Hematopoietic multipotent progenitor cell treated with erythropoietin and hydrocortisone succinate and interleukin-3 and kit ligand, for 8 days (in vitro differentiated cells): ENCODE results near the gene ZBTB48.
A peak's percentile ranks its signal among the peaks of the same experiment; 100 is the strongest.
"Not testable (repeated sequence)": the region's sequence is repeated elsewhere in the genome, so short reads cannot be mapped to it uniquely, and the experiment has no call there.

ENCODE experiments used
- DNase-seq: peaks from one replicate; pipeline ENCODE4 v3.0.0-alpha.2; 2015

ZBTB48 gene

DNA sequence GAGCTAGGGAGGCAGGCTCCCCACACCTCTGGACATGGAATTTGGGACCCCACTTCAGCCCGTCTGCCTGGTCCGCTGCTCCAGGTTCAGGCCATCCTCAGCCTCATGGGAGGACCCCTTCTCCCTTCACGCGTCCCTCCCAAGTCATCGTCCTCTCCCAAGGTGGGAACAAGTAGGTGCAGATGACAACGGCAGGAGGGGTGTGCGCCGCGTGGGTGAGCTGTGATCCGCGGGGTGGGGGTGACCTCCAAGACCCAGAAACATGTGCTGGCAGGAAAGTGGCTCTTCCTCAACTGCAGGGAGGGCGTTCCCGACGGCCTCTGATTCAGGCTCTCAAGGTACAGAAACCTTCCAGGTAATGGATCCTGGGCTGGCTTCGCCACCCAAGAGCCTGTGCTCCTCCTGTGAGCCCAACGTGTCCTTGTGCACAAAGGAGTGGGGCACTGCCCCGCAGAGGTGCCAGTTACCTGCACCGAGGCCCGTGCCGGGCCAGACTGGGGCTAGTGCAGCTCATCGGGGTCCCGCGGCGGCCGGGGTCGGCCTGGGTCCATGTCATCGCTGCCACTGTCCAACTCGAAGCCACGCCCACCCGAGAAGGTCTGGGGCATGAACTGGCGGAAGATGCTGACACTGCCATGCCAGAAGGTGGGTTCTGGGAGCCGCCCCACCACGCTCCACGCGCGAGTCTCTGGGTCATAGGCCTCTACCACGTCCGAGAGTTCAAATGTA lies 13.2 kb downstream of the ZBTB48 start:
- no peak for DNase-seq

DNA sequence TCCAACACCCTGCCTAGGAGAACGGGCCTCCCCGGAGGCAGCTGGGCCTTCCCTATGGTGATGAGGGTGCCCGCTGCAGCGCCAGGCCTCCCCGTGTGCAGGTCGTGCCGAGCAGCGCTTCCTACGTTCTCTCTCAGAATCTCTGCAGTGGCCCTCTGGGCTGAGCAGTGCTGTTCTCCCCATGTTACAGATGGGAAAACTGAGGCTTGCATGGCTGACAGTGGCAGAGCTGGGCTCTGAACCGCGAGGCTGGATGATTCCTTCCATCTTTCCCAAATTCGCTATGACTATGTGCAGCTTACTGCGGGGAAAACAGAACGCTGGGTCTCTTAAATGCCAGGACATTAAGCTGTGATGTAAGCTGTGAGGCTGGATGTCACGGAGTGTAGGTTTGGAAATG lies 14.0 kb downstream of the ZBTB48 start:
- DNase-seq: no peak

DNA sequence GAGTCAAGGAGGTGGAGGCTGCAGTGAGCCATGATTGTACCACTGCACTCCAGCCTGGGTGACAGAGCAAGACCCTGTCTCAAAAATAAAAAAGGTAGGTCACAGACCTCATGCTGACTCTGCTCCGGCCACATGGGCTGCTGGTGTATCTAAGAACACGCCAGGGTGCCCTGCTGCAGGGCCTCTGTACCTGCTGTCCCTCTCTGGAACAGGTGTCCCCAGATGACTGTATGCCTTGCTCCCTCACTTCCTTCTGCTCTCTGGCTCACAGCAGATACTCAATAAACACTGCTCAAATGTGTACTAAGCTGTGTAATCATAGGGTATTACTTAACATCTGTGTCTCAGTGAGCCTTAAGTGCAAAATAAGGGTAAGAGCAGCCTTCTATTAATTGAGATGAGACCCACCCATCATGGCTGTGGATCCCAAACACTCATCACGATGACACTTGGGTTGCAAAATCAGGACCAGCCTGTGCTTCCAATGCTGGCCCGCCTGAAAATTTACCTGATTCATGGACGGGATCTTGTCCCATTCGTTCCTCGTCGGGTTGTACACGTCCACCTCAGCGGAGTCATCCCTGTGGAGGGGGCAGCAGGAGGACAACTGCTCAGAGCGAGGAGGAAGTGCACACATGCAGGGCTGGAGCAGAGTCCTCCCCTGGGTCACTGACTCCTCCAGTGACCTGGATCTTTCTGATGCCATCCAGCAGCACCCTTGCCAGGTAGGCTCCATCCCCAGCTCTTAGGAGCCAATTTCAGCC lies 15.4 kb downstream of the ZBTB48 start:
- DNase-seq: no peak

DNA sequence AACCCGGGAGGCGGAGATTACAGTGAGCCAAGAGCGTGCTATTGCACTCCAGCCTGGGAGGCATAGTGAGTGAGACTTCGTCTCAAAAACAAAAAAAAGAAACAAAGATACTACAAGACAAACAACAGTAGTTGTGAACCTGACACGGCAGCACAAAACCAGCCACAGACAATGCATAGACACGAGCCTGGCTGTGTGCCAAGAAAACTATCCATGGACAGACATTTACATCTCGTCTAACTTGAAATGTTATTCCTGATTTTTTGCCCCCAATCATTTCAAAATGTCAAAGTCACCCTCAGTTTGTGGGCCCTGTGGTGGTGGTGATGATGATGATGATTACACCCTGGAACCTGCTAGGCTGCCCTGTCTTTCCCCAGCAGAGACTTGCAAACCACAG lies 16.6 kb downstream of the ZBTB48 start:
- no peak for DNase-seq

DNA sequence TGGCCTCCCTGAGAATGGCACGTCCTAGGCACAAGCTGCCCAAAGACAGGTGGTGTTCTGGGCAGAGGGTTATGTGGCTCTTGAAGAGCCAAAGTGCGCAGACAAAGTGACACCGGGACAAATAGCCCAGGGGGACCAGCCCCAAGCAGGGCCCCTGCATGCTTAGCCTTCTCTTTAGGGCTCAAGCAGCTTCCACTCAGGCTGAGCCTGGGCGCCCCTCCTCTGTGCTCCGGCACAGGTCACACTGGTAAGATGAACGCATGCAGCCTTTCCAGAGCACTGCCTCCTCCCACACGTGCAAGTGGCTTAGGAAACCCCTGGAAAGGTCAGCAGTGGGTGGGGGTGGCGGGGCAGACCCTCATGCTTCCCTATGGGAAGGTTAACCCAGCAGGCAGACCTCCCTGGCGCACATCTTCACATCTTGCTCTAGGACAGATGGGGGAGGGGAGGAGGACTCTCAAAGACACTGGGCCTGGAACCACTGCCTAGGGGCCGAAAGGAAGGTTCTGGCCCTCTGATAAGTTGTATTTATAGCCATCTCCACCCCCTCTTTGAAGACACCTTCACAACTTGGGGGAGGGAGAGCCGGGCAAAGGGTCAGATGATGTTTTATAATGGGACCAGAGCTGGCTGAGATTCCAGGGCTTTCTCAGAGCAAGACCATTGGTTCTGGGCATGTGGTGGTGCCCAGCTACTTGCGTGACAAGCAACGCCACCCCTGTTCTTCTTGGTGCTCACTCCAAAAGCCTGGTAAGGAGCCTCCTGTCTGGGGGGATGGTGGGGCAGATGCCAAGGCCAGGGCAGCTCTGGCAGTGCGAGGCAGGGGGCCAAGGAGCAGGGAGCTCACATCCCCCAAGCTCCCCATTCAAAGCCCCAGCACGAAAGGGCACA lies 17.3 kb downstream of the ZBTB48 start:
- no peak for DNase-seq

DNA sequence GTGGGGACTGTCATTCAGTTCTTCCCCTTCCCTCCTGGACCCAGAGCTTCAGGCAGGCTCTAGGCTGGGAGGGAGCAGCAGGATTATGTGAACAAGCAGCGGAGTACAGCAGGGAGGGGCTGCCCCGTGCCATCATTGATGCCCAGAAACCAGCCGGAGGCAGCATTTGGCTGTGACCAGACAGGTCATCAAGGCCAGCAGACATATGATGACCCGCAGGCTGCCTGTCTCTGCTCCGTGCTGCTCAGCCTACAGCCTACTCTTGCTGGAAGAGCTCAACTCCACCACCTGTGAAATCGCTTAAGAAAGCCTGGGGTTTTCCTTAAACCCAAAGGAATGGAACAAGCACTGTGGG lies 18.0 kb downstream of the ZBTB48 start:
- no peak for DNase-seq

DNA sequence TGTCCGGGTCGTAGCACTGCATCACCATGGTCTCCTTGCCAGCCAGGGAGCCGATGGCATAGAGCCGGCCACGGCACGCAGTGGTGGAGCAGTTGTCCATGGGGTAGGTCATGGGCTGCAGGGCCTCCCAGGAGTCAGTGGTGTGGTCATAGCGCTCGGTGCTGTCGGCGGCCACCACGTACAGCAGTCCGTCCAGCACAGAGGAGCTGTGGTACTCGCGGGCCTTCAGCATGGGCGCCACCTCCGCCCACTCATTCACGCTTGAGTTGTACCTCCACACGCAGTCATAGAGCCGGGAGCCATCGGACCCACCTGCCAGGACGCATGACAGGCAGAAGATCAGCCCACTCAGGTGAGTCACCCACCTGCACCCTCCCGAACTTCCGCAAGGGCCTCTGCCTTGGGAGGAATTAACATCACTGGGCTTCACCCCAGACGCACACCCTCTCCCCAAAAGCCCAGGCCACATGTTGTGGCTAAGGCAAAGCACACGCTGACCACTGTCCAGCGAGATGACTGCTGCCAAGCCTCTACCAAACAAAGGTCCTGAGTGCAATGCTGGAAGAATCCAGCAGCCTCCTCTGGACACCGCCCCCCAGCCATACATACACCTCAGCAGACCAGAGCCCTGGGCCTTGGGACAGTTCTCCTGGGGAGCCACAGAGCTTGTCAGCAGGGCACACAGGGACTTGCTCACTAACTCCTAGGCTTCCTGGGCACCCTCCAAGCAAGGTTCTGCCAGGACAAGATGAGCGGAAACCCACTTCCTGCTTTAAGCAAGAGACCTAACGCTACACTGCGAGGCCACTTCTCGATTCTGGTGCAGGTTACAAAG lies 19.6 kb downstream of the ZBTB48 start:
- DNase-seq: no peak

DNA sequence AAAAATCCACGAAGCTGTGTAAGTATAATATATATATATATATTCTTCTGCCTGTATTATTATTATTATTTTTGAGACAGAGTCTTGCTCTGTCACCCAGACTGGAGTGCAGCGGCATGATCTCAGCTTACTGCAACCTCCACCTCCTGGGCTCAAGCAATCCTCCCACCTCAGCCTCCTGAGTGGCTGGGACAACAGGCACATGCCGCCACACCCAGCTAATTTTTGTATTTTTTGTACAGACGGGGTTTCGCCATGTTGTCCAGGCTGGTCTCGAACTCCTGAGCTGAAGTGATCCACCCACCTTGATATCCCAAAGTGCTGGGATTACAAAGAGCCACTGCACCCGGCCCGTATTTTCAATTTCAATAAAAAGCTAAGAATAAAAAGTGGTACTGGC lies 20.2 kb downstream of the ZBTB48 start:
- not testable (repeated sequence) for DNase-seq

DNA sequence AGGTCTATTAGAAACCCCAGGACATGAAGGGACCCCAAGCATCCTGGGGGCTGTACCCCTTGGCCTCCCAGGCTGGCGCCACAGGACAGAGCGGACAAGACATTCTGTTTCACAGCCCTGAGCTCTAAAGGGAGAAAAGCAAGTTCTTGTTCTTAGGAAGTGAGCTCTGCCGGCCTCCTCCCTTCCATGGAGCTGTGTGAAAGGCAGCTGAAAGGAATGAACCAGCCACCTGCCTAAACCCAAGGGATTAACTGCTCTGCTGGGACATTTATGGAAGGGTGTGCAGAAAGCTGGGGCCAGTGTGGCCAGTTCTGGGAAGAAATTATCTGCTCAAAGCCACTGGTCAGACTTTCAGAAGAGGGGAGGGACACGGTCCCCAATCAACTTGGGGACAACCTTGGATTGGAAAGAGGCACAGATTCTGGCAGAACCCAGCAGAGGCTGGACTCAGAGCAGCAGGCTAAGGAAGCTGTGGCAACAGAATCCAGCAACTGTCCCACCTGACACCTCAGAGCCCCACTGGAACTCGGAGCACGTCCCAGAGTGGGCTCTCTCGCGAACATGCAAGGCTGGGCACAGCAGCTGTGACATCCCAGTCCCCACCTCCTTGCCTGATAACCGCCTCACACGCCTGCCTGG lies 20.7 kb downstream of the ZBTB48 start:
- no peak for DNase-seq

DNA sequence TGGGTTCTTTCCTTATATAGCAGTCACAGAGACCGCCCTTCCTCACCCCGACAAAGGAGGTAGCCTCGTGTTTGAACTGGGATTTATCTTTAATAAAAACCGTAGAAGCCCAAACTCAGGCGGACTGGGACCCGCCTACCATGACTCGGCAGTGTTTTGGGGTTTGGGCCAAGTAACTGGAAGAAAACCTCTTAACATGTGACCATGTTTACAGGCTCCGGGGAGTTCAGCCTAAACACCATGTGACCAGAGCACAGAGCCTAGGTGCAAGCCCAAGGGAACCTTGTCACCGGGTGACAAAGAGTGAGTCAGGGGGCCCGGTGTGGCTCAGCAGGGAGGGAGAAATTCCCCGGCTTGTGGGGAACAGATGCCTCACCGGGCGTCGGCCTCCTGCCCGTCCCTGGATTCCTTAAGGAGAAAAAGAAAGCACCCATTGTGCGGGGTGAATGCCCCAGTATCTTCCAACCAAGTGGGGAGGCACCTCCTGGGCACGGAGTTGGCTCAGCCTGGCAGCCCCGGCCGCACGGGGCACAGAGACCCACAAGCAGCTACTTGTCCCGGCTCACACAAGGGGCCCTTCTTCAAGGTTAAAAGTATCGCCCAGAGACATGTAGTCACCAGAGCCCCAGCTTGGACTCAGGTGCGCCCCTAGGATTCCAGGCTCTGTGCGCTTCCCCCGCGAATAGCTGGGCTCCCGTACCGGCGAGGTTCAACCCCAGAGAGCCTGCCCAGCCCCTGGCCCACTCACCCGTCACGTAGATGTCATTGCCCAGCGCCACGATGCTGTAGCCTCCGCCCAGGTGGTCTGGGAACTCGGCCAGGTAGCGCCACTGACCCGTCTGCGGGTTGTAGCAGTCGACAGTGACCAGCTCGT lies 21.5 kb downstream of the ZBTB48 start:
- DNase-seq: peak; percentile 99

DNA sequence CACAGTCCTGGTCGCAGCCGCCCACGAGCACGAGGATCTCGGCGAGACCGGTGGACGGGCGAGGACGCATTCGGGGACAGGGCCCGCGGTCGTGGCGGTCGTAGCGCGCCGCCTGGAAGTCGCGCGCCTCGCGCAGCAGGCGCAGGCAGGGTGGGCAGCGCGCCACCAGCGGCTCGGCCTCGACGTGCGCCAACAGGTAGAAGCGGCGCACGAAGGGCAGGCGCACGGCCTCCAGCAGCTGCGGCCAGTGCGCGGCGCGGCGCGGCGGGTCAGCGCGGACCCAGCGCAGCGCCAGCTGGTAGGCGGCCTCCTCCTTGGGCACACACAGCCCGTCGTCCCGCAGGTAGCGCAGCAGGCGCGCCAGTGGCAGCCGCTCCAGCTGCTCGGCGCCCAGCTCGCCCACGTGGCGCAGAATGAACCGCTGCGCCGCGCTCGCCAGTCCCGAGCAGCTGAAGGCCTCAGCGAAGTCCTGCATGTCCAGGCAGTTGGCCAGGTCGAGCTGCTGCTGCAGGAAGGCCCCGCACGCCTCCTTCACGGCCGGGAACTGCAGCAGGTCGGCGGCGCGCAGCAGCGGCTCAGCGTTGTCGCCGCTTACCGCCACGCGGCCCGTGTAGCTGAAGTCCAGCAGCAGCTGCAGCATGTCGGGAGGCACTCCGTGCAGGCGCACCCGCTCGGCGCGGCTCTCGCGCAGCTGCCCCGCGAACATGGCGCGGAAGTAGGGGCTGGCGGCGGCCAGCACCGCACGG lies 22.3 kb downstream of the ZBTB48 start:
- DNase-seq: no peak

DNA sequence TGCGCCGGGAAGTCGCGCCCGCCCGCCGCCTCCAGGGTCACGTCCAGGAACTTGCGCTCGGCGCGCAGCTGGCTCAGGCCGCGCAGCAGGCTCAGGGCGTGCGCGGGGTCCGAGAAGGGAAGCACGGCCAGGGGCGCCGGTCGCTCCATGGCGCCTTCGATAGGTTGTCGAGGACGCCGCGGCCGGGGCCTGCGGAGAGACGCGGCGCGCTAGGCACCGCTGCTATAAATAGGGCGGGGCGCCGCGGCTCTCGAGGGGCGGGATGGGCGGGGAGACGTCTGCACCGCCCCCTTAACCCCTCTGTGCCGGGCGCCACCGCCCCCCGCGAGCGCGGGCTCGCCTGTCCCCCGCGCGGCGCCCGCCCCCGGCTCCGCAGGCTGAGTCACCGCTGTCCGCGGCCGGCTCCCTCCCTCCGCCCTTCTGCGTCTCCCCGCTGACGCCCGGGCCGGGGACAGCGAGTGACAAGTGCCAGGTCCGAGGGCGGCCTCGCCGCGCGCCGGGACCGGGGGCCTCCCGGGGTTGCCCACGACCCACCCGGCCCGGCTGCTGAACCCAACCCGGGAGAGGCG lies 23.0 kb downstream of the ZBTB48 start, which contains the start of gene KLHL21:
KLHL21 (minus strand) TSS at position 201 of the 569 bp plus-strand sequence; CDS start at position 149, 52 bp downstream.
- peak; percentile 89 for DNase-seq

DNA sequence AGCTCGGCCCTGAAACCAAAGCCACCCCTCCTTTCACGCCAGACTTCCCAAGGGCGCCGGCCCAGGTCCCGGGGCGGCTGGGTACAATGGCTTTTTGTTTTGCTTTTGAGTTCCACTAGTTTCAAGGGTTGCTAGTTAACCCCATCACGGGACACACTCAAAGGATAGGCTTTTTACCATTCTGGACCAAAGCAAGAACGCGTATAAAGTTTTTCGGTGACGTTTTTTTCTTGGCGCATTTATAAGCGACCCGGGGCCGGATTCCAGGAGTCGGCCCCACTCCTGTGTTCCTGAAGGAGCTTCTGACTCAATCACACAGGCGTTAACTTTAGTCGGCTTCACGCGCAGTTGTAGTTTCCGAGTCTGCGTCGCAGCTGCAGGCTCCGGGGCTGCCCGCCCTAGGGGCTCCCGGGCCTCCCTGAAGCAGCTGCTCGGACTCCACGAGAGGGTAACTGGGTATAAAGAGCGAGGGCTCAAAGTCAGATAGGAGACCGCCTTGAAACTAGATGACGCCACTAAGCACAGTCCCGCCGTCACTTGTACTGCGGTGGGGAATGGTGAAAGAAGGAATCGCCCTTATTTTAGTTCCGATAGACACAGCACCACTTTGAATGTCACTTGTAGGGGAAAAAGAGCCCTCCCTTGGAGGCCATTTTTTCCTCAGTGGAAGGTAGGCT lies 23.6 kb downstream of the ZBTB48 start:
- DNase-seq: peak; percentile 77

DNA sequence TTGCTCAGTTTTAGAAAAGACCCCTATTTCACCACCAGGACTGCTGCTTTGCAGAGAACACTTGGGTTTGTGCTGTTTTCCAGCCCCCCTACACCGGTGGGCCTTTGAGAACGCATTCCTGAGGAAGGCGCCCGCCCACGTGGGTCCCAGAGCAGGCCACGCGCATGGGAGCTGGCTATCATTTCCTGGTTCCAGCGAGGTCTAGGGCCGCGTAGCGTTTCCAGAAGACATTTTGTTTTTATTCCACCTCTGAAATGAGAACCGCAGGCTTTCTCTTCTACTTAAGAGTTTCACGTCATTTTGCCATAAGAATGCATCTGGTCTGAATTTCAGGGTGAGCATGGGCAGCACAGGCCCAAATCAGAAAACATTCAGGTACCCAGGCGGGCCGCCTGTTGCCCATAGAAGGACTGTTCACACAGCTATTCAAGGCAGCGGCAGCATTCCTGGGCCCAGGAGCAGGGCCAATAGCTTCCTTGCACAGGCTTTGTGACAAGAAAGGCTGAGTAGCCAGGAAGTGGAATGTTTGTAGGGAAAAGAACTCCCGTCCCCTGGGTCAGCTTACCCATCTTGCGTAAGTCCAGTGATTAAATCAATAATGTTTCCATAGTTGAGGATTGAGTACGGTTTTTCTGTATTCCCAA lies 24.2 kb downstream of the ZBTB48 start:
- DNase-seq: no peak

DNA sequence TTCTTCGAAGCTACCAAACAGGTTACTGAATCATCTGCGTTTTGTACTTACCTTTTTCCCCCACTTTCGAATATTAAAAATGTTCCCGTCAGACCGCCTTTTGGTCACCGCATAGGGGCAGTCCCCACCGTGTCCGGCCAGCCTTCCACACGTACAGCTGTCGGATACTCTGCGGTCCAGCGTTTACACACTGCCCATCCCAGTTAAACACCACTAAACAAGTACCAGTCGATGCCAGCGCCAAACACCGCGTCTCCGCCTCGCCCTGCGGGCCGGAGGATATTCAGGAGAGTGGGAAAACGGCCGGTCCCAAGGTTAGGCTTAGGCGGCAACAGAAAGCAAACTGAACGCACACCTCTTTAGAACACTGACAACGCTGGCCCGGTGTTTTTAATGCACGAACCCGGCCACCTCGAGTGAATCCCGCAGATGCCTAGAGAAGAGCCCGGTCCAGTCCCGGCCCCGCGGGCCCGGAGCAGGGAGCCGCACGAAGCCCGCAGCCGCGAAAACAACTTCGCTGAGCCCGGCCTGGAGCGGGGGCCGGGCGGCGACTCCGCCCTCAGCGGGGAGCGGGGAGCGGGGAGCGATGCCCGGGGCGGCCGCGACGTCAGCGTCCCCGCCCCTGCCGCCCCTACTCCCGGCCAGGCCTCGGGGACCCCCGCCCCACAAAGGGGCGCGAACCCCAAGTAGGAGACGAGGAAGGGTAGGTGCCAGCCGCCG lies 33.0 kb downstream of the ZBTB48 start:
- DNase-seq: peak; percentile 44

DNA sequence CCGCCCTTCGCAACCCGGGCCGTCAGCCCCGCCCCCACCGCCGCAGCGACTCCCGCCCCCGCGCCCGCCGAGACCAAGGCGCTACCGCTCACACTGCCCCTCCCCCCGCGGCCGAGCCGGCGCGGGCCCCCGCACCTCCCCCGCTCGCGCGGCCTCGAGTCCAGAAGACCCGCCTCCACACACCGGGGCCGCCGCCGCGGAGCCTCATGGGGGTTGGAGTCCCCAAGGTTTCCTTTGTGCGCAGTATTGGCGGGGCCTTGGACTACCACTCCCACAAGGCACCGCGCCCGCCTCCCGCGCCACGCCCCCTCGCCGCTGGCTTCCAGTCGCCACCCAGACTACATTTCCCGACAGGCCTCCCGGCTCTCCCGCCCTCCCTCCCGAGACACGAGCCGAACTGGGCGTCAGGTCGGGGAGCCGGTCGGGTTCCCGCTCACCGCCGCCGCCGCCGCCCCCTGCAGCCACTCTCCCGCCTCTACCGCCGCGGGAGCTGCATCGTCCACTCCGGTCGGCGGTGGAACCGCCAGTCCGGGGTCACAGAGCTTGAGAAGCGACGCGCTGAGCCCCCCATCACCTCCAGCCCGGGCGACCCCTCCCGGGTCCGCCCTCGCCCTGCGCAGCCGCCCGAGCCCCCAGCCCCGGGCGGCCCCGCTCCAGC lies 33.7 kb downstream of the ZBTB48 start, which contains the start of gene PHF13:
PHF13 (plus strand) TSS at position 371 of the 658 bp plus-strand sequence. CDS start 336 bp downstream, outside the sequence.
- DNase-seq: peak; percentile 98
